Measurements from ENCODE around the gene ASF1B.
A peak's percentile ranks its signal among the peaks of the same experiment; 100 is the strongest.

ASF1B gene

DNA sequence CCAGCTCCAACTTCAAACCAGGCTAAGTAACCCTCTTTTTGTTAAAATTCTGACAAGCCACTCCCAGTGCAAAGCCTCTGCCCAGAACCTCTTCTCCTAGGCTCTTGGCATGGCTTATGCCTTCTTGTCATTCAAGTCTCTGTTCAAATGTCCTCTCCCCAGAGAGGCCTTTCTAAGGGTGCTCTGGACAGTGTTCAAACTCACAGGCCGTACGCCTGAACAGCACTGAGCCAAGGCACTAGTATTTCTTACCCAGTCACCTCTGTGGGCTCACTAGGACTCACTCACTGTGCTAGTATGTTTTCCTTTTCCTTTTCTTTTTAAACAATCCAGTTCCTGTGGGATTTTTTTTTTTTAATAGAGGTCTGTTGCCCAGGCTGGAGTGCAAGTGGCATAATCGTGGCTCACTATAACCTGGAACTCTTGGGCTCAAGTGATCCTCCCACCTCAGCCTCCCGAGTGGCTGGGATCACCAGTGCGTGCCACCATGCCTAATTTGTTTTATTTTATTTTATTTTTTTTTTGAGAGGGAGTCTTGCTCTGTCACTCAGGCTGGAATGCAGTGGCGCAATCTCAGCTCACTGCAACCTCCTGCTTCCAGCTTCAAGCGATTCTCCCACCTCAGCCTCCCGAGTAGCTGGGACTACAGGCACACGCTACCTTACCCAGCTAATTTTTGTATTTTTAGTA, 2.3 kb upstream of the ASF1B start:
- no peak for DNase-seq (ENCODE audit: low read depth in 1 of 2, low spot score in 1 of 2)

DNA sequence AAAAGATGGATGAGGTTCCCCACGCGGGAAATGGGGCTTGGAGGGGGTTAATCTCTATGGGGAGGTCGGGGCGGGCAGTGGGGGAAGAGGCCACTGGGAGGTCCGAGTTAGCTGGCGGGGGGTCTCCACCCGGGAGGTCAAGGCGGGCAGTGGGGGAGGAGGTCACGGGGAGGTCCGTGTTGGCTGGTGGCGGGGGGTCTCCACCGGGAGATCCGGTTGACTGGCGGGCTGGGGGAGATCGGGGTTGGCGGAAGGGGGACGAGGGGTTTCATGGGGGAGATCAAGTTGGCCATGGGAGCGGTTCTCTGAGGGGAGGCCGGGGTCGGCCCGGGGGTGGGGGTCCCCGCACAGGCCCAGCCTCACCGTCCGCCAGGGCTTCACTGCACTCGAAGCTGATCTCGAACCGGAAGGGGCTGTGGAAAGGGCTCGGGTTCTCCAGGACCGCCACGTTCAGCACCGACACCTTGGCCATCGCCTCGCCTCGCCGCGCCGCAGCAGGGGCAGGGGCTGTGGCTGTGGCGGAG, 342 bp downstream of the ASF1B start:
- no peak for DNase-seq (ENCODE audit: low read depth in 1 of 2, low spot score in 1 of 2)

DNA sequence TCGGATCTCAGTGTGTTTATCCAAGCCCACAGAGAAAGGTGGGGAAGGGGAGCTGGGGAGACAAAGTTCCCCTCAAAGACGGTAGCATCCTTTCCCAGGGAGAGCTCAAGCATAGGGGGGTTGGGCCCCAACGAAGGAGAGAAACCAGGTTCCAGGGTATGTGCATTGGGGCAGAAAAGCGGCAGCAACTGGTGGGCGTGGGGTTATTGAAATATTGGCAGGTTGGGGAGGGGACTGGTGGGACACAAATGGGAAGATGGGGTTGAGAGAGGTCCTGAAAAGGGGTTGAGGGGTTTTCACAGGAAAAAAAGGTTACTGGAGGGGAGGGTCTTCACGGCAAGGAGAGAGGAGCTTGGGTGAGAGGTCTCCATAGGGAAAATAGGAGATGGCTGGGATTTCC, 1.0 kb downstream of the ASF1B start:
- no peak for DNase-seq (ENCODE audit: low read depth in 1 of 2, low spot score in 1 of 2)

DNA sequence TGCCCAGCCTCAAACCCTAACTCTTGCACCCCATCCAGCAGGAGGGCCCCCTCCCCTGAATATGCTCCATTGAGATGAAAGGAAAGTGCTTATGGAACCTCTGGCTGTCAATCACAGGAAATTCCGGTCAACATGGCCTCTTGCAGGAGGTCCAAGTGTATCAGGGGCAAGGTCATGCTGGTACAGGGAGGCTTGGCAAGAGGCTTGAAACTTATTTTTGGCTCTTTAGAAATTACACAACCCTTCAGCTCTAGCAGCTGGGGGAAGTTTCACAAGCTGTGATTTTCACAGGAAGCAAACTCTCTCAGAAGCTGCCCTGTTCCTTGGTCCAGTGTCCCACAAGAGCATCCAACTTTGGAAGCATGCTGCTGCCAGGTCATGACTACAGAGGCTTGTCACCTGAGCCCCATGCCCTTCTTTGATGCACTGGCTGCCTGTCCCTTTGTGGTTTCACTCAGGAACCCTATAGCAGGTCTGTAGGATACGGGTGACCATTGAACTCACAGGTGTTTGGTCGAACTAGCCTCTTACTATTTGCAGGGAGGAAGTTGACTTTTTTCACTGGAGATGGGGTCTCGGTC, 8.4 kb downstream of the ASF1B start:
- DNase-seq (ENCODE audit: low read depth in 1 of 2, low spot score in 1 of 2) = no peak

DNA sequence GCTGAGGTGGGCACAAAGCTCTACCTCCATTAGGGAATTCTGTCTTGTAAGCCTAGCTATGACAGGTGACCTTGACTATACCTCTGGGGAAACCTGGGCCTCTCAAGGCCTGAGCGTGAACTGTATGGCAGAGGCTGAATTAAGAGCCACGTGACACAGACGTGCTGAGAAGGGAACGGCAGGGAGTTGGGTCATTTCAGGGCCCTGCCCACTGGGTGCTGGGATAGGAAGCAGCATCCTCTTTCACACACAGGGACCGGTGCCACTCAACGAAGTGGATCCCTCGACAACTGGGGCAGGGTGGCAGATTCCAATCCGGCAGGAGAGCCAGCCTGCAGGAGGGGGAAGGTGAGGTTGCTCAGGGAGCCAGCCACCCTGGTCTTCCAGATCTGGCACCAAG, 9.2 kb downstream of the ASF1B start:
- DNase-seq (ENCODE audit: low read depth in 1 of 2, low spot score in 1 of 2) = no peak

DNA sequence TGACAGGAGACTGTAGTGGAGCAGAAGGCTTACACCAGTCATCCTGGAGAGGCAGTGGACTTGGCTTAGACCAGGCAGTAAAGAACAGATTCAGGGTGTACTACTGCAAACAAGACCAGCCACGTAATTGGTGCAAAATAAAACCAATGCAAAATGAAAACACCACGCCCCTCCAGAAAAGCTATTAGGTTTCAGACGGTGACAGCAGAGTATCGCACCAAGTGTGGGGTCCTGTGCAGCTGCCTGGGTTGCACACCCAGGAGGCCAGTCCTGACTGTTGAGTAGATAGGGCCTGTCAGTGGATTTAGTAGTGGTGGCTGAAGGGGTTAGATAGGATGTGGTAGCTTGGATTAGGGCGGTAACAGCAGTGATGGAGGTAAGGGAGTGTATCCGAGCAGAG, 13.5 kb downstream of the ASF1B start:
- no peak for DNase-seq (ENCODE audit: low read depth in 1 of 2, low spot score in 1 of 2)

DNA sequence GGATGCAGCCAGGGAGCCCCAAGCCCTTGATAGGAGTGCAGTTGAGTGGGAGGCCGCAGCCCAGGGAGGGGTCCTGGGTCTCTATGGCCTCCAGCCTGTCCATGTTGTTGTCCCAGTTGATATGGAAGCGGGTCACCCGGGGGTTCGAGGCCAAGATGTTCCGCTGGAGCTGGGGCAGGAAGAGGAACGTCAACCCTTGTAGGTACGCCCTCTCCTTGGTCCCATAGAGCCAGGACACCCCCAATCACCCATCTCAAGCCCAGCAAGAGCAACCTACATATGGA, 15.9 kb downstream of the ASF1B start:
- DNase-seq (ENCODE audit: low read depth in 1 of 2, low spot score in 1 of 2) = no peak

DNA sequence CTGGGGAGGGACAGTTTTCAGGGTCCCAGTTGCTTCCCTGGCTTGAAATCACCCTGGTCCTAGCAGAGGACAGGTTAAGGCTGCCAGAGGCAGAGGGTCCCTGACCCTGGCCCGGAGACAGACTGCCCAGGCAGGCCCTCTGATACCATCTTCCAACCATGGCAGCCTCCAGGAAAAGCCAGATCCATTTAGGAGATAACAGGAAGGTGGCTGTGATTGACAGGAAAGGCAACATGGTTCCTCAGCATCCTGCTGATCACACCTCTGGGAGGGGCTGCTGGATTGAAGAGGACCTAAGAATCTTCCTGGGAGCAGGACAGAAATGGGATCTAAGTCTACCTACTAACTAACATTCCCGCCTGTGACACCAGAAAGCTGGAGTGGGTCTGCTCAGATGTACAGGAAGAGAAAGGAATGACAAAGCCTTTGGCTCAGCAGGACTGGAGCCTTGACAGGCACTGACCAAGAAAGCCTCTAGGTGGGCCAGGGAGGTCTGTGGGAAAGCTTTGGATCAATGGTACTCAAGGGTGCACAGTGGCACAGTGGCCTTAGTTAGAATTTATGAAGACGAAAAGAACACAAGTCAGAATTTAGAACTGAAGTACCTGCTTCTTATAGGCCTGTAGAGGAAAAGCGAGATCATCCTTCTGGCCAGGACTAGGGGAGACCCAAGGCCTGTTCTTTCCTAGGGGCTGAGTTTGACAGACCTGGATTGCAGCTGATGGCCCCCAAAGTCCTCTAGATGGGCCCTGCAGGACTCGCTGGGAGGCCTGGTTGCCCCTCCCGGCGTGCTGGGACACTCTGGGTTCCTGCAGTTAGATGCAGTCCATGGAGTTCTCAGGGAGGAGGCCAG, 16.5 kb downstream of the ASF1B start:
- no peak for DNase-seq (ENCODE audit: low read depth in 1 of 2, low spot score in 1 of 2)

DNA sequence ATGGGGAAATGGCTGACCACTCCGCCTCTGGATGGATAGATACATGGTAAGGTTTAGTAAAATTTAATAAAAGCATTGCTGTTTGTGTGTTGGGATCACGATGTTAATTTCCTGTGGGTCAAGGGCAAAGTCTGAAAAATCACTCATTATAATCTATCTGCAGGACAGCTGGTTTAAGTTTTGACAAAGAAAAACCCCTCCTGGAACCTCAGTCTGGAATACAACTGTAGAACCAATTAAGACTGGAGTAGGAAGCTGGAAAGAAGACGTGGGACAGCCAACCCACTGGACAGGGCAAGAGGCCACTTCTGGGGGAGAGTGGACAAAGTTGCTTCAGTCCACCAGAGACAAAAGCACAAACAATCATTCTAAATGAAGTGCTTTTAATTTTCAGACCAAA, 17.2 kb downstream of the ASF1B start:
- DNase-seq (ENCODE audit: low read depth in 1 of 2, low spot score in 1 of 2) = no peak

DNA sequence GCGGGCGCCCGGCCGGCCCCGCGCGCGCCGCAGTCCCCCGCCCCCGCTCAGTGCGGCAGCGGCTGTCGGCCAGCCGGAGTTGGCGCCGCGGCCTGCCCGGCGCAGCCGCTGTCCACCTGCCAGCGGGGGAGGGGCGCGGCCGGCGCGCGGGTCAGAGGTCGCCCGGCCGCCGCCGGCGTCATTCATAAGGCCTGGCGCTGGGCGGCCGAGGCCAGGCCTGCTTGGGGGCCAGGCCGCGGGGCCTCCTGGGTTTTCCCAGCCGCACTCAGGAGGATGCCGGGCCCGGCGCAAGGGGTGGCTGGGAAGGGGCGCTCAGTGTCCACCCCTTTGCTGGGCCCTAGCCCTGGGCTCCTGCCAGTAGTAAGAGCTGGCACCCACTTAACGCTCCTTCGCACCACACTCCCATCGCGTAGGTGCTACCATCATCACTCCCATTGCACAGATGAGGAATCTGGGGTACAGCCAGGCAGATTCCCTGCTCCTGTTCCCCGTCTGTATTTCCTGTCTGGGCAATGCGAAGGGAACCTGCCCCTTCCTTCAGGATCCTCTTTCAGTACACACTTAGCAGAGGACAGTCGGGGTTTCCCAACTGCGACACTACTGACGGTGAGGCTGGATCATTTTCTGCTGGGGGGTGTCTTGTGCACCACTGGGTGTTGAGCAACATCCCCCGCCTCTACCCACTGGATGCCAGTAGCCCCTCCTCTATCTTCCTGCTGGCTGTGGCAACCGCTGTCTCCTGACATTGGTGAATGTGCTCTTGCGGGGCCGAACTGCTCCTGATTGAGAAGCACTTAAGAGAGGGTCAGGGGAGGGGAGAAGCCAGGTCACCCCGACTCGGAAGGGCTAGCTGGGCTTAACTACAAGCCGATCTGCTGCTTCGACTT, 18.0 kb downstream of the ASF1B start:
- DNase-seq (ENCODE audit: low read depth in 1 of 2, low spot score in 1 of 2) = peak in 1 of 2 donors; percentile 19

DNA sequence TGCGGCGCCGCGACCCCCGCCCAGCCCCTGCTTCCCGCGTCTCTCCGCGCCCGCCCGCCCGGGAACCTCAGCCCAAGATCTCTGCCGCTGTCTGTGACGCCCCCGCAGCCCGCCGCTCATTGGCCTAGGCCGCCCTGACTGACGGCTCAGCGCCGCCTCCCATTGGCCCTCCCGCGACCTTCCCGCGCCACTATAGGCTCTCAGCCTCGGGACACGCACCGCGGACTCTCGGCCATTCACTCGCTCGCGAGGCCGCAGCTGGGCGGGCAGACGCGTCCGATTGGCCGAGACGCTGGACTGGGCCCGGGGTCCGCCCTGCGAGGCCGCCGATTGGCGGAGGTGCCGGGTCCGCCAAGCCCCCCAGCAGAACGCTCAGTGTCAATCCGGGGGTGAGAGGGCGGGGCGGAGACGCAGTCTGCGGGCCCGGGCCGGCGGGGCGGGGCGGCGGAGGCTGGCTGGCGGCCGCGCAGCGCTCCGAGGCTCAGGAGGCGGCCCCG, 18.7 kb downstream of the ASF1B start, which contains the start of gene PRKACA:
TSS of gene PRKACA (minus strand) at position 95 of the 497 bp plus-strand sequence. CDS start 215 bp downstream, outside the sequence.
- DNase-seq (ENCODE audit: low read depth in 1 of 2, low spot score in 1 of 2) = peak; percentile 93 to 97

DNA sequence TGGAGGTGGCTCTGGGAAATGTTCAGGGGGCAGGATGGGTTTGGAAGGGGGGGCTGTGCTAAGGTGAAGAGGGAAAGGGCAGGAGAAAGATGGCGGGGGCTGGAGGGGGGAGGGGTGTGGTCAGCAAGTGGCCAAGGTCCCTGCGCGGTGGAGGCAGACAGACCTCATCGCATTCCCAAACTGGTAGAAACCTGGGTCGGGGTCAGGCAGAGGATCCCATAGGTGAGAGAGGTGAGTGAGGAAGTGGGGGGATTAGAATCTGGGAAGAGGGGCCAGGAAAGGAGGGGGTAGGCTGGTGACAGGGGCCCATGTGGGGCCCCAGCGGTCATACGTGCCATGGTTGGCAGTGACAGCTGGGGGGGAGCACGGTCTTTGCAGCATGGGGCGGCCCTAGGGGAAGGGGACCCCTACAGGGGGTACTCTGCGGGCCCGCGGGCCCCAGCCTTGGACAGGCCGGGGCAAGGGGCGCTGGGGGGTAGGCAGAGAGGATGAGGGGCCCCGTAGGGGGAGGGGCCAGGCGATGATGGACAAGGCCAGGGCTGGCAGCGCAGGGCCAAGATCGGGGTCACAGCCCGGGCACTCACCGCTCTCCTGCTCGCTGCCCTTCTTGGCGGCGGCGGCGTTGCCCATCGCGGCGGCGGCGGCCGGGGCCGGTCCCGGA, 19.3 kb downstream of the ASF1B start:
- DNase-seq (ENCODE audit: low read depth in 1 of 2, low spot score in 1 of 2) = no peak

DNA sequence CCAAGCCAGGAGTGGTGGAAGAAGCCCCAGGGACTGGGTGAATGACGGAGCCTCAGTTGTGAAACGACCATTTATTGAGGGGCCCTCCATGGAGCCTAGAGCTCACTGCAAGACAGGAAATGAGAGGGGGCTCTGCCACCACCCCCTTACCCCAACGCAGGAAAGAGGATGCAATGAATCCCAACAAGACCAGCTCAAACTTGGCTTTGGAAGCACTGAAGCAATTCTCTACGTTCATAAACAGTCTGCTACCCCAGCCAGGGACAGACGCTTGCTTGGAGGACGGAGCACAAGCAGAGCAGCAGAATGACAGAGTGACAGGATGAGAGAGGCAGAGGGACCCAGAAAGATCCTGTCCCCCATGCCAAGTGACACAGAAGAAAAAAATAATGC, 19.9 kb downstream of the ASF1B start:
- no peak for DNase-seq (ENCODE audit: low read depth in 1 of 2, low spot score in 1 of 2)

DNA sequence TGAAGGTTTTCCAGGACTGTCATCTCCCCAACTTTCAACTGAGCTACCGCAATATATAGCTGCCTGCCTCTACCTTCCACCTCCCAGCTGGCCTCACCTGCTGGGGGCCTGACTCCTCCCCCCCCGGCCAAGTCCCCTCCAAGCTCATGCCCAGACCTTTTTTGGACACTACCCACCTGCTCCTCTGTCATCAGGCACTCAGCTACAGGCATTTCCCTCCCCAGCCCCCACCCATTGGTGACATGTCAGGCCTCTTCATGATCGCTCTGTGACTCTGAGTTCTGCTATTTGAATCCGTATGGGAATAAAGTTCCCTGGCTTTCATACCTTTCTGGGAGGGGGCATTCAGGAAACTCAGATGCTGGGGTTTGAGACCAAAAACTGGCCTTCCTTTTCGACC, 20.6 kb downstream of the ASF1B start:
- DNase-seq (ENCODE audit: low read depth in 1 of 2, low spot score in 1 of 2) = no peak

DNA sequence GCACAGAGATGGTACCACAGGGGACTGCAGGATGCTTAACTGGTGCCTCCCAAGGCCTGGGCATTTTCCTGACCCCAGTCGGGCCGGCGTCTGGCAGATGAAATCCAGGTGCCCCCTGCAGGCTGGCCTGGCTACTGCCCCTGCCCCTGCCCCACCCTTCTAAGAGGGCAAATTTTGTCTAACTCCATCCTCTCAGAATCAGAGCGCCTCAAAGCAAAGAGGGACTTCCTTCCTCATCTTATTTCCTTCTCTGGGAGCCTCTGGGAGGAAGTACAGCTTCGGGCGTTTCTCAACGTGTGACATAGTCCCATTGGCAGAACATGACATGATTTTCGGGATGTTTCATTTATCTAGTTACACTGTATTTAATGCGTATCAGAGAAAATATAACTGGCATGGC, 21.5 kb downstream of the ASF1B start:
- DNase-seq (ENCODE audit: low read depth in 1 of 2, low spot score in 1 of 2) = peak in 1 of 2 donors; percentile 27

DNA sequence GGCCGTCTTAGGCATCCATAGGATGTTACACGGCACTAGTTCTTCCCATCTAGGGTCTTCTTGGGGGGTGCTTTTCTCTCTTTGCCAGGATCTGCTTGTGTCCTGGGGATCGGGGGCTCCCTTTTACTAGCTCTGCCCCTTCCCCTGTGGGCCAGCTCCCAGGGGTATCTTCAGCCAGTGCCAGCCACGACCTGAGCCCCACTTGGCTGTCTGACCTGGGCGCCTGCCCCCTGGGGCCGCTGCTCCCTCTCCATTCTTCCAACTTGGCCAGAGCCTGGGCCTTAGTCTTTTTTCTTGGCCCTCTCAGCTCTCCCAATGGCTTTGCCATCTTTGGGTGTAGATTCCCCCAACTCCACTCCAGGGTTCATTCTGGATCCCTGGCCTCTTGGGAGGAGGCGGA, 21.9 kb downstream of the ASF1B start:
- no peak for DNase-seq (ENCODE audit: low read depth in 1 of 2, low spot score in 1 of 2)

DNA sequence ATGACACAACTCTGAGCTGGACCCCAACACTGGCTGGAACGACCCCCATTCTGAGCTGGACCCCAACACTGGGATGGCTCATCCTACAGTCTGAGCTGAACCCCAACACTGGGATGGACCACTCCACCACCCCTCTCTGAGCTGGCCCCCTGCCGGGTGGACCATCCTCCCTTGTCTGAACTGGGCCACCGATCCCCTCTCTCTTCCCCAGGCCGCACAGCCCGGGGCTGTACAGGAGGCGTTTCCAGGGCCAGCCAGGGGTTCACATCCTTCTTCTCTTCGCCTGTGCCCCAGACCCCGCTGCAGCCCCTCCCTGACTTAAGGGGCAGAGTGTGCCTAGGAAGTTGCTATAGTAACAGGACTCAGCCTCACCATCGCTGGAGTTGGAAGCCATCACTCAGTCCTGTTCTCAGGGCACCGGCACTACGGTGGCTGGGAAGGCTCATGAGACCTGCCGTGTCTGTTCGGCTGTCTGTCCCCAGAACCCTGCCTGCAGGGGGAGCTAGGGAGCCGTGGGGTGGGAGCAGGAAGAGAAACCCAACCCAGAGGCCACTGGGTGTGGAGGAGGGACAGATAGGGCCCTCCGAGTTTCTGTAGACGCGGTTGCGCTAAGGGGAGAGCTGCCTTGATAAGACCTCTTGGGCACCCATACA, 22.5 kb downstream of the ASF1B start:
- peak in 1 of 2 donors; percentile 39 for DNase-seq (ENCODE audit: low read depth in 1 of 2, low spot score in 1 of 2)

DNA sequence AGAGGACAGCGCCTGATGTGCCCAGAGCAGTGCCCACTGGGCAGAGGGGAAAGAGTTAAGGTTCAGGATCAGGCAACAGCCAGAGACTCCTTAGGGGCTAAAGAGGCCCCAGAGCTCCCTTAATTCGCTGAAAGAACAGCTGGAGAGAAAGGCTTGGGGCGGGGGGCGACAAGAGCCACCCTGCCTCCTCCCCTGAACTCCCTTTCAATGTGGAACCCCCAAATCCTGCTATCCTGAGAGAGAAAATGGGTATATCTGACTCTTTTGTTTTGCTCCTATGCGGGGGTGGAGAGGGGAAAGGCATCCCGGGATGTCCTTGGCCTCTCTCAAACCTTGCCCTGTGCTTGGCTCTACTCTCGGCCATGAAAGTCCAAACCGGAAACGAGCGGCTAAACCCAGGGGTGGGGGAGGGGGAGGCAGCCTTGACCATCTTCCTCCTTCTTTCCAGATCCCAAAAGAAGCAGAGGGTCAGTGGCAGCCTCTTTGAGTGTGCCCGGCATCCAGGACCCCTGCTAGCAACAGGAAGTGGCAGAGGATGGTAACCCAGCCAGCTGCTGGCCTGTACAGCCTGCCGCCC, 23.5 kb downstream of the ASF1B start:
- no peak for DNase-seq (ENCODE audit: low read depth in 1 of 2, low spot score in 1 of 2)

DNA sequence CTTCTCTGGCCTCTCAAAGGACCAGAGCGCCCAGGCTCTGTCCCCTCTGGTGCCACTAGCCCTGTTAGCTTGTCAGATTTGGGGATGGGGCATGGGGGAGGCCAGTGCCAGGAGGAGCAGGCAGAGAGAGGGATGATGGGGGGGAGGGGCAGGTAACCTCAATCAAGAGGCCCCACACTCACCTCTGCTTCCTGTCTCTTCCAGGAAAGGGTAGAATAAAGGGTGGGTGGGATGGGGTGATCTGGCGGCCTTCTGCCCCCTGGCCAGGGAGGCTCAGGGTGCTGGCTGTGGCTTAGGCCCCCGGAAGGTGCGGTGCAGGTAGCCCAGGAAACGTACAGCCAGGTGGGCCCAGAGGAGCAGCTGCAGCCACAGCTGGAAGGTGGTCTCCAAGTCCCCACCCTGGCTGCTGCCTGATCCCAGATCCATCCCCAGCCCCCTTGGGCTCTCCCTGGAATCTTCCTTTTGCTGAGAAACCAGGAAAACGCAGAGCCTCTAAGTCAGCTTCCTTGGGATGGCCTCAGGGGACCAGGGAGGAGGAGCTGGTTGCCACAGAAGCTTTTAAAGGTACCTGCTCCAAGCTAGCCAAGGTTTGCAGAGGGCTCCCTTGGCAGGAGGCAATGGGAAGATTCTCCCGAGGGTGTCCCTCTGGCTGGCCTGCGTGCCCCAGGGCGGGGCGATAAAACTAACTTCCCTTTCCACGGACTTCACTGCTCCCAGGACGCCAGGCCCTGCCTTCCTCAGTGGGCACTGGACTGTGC, 24.2 kb downstream of the ASF1B start:
- no peak for DNase-seq (ENCODE audit: low read depth in 1 of 2, low spot score in 1 of 2)
